ENCODE results near the gene SMTNL1. TPM values are rescaled to one million over a fixed set of nuclear protein-coding genes. Genes with fewer than 3 reads are reported as not detected.

SMTNL1 gene
- total RNA-seq, 2 donors from 2014 or later: 0.22 TPM

DNA sequence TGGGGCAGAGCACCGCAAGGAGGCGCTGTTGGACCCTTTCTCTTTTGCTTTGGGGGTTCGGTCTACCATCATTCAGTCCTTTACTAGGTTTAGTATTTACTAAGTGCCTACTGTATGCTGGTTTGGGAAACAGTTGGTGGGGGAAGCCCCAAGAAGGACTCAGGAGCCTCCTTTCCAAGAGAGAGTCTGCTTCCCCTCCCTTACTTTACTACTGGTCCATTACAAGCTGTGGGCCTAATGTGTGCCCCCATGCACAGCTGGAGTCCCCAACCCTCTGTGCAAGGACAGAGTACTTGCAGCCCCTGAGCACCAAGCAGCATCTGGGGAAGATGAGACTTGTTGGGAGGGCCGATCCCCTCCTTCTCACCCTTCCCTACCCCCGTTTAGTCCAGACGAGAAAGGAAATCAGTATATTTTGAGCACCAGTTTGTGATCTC lies 31.0 kb downstream of the SMTNL1 start:
- peak overlapping the region; percentile 84 for H3K4me3 ChIP-seq (ENCODE audit: low read length)
- Mint-ChIP-seq H3K36me3 (ENCODE audit: low read depth) (no peaks in the 10 kb centered on the region), H3K4me1 (peaks cover 4% of the 10 kb centered on the region), H3K9me3 (no peaks in the 10 kb centered on the region), H3K27me3 (ENCODE audit: insufficient read depth) (peaks cover 20% of the 10 kb centered on the region), H3K4me3 (peak overlapping the region; percentile 74), H3K27ac (peak overlapping the region; percentile 85)
- H3K9ac ChIP-seq (ENCODE audit: extremely low read depth, low read length, poor library complexity, severe bottlenecking): no peak overlapping the region
- H3K27ac ChIP-seq (ENCODE audit: low read depth, low read length): peak overlapping the region; percentile 95
- no peaks in the 10 kb centered on the region for H3K36me3 ChIP-seq (ENCODE audit: control insufficient read depth, insufficient read depth, low read length)
- WGBS, 2 experiments (ENCODE audit: insufficient coverage in 1 of 2, insufficient read length in 1 of 2): 39 to 72% methylated on average over 3 to 6 of the region's 6 CpGs
- H3K27me3 ChIP-seq (ENCODE audit: control insufficient read depth, insufficient read depth, low read length, poor library complexity, severe bottlenecking): peaks cover 6% of the 10 kb centered on the region
- no peaks in the 10 kb centered on the region for H3K9me3 ChIP-seq (ENCODE audit: control insufficient read depth, low read length)
- H3K4me1 ChIP-seq (ENCODE audit: control insufficient read depth, insufficient read depth, low read length): no peaks in the 10 kb centered on the region
- TF ChIP-seq, protein P1, sequence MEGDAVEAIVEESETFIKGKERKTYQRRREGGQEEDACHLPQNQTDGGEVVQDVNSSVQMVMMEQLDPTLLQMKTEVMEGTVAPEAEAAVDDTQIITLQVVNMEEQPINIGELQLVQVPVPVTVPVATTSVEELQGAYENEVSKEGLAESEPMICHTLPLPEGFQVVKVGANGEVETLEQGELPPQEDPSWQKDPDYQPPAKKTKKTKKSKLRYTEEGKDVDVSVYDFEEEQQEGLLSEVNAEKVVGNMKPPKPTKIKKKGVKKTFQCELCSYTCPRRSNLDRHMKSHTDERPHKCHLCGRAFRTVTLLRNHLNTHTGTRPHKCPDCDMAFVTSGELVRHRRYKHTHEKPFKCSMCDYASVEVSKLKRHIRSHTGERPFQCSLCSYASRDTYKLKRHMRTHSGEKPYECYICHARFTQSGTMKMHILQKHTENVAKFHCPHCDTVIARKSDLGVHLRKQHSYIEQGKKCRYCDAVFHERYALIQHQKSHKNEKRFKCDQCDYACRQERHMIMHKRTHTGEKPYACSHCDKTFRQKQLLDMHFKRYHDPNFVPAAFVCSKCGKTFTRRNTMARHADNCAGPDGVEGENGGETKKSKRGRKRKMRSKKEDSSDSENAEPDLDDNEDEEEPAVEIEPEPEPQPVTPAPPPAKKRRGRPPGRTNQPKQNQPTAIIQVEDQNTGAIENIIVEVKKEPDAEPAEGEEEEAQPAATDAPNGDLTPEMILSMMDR (conservative IDR thresholded peaks at IDR 0.05): peak; percentile 98
- peak; percentile 97 for DNase-seq

DNA sequence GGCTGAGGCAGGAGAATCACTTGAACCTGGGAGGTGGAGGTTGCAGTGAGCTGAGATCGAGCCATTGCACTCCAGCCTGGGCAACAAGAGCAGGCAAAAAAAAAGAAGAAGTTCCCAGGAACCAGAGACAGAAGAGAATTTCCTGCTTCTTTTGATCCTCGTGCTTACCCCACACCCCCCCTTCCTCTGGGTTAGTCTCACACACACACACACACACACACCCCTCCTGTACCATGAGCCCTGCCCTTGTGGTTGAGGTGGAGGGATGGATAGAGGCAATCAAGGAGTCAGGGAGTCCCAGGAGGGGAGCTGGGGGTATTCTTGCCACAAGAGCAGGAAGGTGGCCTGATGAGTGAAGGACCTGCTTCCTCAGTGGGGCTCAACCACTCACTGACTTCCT lies 34.2 kb downstream of the SMTNL1 start:
- TF ChIP-seq, protein P1 (conservative IDR thresholded peaks at IDR 0.05): no peak
- H3K4me1 Mint-ChIP-seq: peaks cover 13% of the 10 kb centered on the region

DNA sequence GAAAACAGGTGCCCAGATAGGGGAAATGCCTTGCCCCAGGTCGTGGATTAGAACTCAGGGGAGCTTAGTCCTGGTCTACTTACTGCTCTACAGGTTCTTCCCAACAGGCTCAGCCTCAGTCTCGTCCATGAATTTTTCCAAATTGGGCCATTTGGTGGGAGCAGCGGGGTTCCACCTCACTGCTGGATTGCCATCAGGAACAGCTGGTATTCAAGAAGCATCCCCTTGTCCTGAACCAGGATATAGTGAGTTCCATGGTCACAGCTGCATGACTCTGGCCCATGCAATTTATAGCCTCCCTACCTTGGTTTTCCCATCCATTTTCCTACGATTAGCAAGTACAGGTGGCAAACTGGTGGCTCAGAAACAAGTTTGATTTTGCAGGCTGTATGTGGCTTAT lies 36.7 kb downstream of the SMTNL1 start:
- H3K27me3 ChIP-seq (ENCODE audit: control insufficient read depth, insufficient read depth, low read length, poor library complexity, severe bottlenecking): no peaks in the 10 kb centered on the region
- H3K9ac ChIP-seq (ENCODE audit: extremely low read depth, low read length, poor library complexity, severe bottlenecking): no peak overlapping the region
- no peak overlapping the region for H3K4me3 Mint-ChIP-seq
- H3K27ac Mint-ChIP-seq: no peak overlapping the region
- H3K36me3 ChIP-seq (ENCODE audit: control insufficient read depth, insufficient read depth, low read length): no peaks in the 10 kb centered on the region
- DNase-seq: peak; percentile 55
- H3K4me1 ChIP-seq (ENCODE audit: control insufficient read depth, insufficient read depth, low read length): no peaks in the 10 kb centered on the region
- H3K4me1 Mint-ChIP-seq: peaks cover 12% of the 10 kb centered on the region
- 69 to 73% methylated on average over 4 of the region's 4 CpGs for WGBS, 2 experiments (ENCODE audit: insufficient coverage in 1 of 2, insufficient read length in 1 of 2)
- H3K27me3 Mint-ChIP-seq (ENCODE audit: insufficient read depth): peaks cover 14% of the 10 kb centered on the region
- no peaks in the 10 kb centered on the region for H3K9me3 Mint-ChIP-seq
- no peak overlapping the region for H3K4me3 ChIP-seq (ENCODE audit: low read length)
- H3K36me3 Mint-ChIP-seq (ENCODE audit: low read depth): no peaks in the 10 kb centered on the region
- TF ChIP-seq, protein P1 (conservative IDR thresholded peaks at IDR 0.05): no peak
- H3K9me3 ChIP-seq (ENCODE audit: control insufficient read depth, low read length): no peaks in the 10 kb centered on the region
- H3K27ac ChIP-seq (ENCODE audit: low read depth, low read length): no peak overlapping the region

More for the DNA sequence above, 34.2 kb downstream of the SMTNL1 start:
- Mint-ChIP-seq H3K4me3 (no peak overlapping the region), H3K27ac (no peak overlapping the region), H3K36me3 (ENCODE audit: low read depth) (no peaks in the 10 kb centered on the region), H3K9me3 (no peaks in the 10 kb centered on the region), H3K27me3 (ENCODE audit: insufficient read depth) (peaks cover 17% of the 10 kb centered on the region)
- DNase-seq: no peak
- Histone ChIP-seq H3K27ac (ENCODE audit: low read depth, low read length) (no peak overlapping the region), H3K9me3 (ENCODE audit: control insufficient read depth, low read length) (no peaks in the 10 kb centered on the region), H3K4me3 (ENCODE audit: low read length) (no peak overlapping the region), H3K4me1 (ENCODE audit: control insufficient read depth, insufficient read depth, low read length) (no peaks in the 10 kb centered on the region), H3K36me3 (ENCODE audit: control insufficient read depth, insufficient read depth, low read length) (no peaks in the 10 kb centered on the region), H3K27me3 (ENCODE audit: control insufficient read depth, insufficient read depth, low read length, poor library complexity, severe bottlenecking) (peaks cover 6% of the 10 kb centered on the region), H3K9ac (ENCODE audit: extremely low read depth, low read length, poor library complexity, severe bottlenecking) (no peak overlapping the region)
- WGBS, 2 experiments (ENCODE audit: insufficient coverage in 1 of 2, insufficient read length in 1 of 2): 83 to 92% methylated on average over 1 of the region's 2 CpGs

All from endodermal cell (in vitro differentiated cells).